Body of pancreas (tissue), 4 donors: ENCODE results near the gene ABCB8. TPM values are rescaled to one million over a fixed set of nuclear protein-coding genes. Genes with fewer than 3 reads are reported as not detected.

Experiments used
- ATAC-seq: fragments of 150-250 bp; one replicate; pipeline ENCODE4 v1.9.1; 2016
- DNase-seq, 4 donors: peaks; one replicate each; pipeline ENCODE4 v3.0.0-alpha.2; 2019
- H3K27ac ChIP-seq, 4 donors: fragments of 200-600 bp; sonication (generic); 1 replicate in 3 of 4; 2 replicates in 1 of 4; pipeline versions ENCODE4 v1.5.1 to v1.6.1; 2016 to 2019; ENCODE audit warnings: mild to moderate bottlenecking in 1 of 4, mixed read lengths in 1 of 4, moderate library complexity in 1 of 4
- H3K27me3 ChIP-seq, 2 donors: fragments of 200-600 bp; sonication (generic); one replicate each; pipeline ENCODE4 v1.6.0; 2016; ENCODE audit warnings: mild to moderate bottlenecking in 1 of 2
- H3K36me3 ChIP-seq, 2 donors: fragments of 200-600 bp; sonication (generic); replicated peaks in 1 of 2; 2 replicates each; pipeline ENCODE4 v1.5.1; 2016; ENCODE audit warnings: low read depth in 2 of 2; ENCODE audit not compliant: insufficient read depth in 1 of 2
- H3K4me1 ChIP-seq: fragments of 200-600 bp; sonication (generic); one replicate; pipeline ENCODE4 v1.6.0; 2016
- H3K4me3 ChIP-seq, 2 donors: fragments of 200-600 bp; sonication (generic); 1 replicate in 1 of 2; 2 replicates in 1 of 2; pipeline ENCODE4 v1.5.1; 2016 to 2019
- H3K9me3 ChIP-seq, 3 donors: fragments of 200-600 bp; sonication (generic); 1 replicate in 2 of 3; 2 replicates in 1 of 3; pipeline ENCODE4 v1.5.1; 2016
- POLR2A ChIP-seq, 3 donors: fragments of 450-650 bp; IDR thresholded peaks; one replicate each; pipeline ENCODE4 v1.6.1; 2016; ENCODE audit warnings: antibody characterized with exemption in 3 of 3, mild to moderate bottlenecking in 2 of 3
- WGBS, 2 donors: methylation state at CpG; one replicate each; pipeline ENCODE4 v1.1.5; 2017; 5-methylcytosine and 5-hydroxymethylcytosine counted together
- intact Hi-C: fragments of 100-400 bp; cut with DNase I; formaldehyde crosslinking; loops from one replicate; pipeline ENCODE4 v1.15.1; 2023
- total RNA-seq, 2 donors: library from RNA; depleted of rRNA; stranded (reverse); fragments of >200 nt; gene quantifications; one replicate each; pipeline ENCODE4 v1.1.0, GENCODE V29; 2016
- TF ChIP-seq, protein P1 (sequence below), 7 experiments: fragments of 450-650 bp in 4 of 7; fragments of 200-600 bp in 3 of 7; sonication (generic) in 3 of 7; IDR thresholded peaks; one replicate each; pipeline ENCODE4 v1.5.1; 2016 to 2019; ENCODE audit warnings: antibody characterized with exemption in 7 of 7

ABCB8 gene
- total RNA-seq, 2 donors from 2014 or later = 8.8 to 39.6 TPM

DNA sequence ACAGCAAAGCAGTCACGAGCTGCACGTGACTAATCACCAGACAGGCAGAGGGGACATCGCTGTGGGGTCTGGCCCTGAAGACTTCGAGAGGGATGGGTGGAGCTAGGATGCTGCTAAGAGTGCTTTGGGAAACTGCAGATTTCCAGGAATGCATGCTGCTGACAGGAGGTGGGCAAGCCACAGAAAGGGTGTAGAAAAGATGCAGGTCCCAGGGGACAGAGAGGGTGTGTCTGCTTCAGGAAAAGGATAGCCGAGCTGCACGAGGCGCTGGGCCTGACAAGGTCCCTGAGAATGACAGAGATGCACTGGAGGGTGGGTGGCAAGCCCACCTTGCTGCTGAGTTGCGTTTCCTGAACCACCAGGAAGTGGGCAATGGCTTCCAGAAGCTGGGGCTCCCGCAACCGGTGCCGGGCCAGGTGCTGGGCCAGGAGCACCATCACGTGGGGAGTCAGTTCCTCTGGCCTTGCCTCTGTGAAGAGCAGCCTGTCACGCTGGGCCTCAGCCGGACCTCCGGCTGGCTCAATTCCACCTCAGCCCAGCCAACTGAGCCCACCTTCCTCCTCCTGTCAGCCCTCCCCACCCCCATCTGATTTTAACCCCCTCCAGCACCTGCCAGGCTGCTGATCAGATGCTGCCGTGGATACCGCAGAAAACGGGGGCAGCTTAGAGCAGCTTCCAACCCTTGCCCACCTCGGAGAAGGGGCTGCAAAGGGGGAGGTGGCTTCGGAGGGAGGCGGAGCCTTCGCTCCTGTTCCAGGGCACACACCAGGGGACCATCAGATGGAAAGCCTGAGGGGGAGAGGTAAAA lies 50.2 kb downstream of the ABCB8 start:
- Histone ChIP-seq H3K4me1 (peaks cover 52% of the 10 kb centered on the region), H3K9me3 (no peaks in the 10 kb centered on the region), H3K27me3 (no peaks in the 10 kb centered on the region), H3K36me3 (peaks cover 15 to 16% of the 10 kb centered on the region in 2 donors), H3K27ac (peak overlapping the region in 2 of 4 donors; percentile 3 to 15), H3K4me3 (no peak overlapping the region)
- no peak for TF ChIP-seq POLR2A (IDR thresholded peaks at IDR 0.05)
- TF ChIP-seq, protein P1, sequence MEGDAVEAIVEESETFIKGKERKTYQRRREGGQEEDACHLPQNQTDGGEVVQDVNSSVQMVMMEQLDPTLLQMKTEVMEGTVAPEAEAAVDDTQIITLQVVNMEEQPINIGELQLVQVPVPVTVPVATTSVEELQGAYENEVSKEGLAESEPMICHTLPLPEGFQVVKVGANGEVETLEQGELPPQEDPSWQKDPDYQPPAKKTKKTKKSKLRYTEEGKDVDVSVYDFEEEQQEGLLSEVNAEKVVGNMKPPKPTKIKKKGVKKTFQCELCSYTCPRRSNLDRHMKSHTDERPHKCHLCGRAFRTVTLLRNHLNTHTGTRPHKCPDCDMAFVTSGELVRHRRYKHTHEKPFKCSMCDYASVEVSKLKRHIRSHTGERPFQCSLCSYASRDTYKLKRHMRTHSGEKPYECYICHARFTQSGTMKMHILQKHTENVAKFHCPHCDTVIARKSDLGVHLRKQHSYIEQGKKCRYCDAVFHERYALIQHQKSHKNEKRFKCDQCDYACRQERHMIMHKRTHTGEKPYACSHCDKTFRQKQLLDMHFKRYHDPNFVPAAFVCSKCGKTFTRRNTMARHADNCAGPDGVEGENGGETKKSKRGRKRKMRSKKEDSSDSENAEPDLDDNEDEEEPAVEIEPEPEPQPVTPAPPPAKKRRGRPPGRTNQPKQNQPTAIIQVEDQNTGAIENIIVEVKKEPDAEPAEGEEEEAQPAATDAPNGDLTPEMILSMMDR (IDR thresholded peaks at IDR 0.05) = no peak
- no peak for DNase-seq
- intact Hi-C loops = no loop called here
- WGBS, 2 donors = 44 to 53% methylated on average over 16 to 22 of the region's 22 CpGs
- no peak for ATAC-seq

DNA sequence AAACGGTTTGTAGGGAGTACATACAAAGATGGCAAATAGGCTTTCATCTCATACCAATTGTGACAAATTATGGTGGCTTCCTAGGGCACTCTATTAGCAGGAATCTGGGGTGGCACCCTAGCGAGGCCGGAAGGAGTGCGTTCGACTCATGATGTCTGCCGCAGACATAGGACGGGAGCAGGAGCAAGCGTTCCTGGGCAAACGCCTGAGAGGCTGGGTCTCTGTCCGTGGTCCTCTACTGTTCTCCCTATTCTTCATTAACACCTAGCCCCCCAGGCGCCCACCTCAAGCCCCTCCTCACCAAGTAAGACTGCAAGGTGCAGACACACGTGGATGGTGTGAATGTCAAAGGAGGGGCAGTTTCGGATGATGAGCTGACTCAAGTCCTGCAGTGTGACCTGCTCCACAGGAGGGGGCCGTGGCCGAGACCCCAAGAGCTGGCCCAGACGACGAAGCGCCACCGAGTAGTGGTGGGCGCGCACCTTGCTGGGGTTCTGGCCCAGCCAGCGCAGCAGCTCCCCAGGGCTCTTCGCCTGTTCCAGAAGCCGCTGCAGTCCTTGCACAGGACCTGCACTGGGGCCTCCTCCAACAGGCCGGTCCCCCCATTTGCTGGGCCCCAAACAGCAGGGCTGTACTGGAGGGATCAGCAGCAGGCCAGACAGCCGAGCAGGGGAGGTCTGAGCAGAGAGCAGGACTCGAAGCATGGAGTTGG lies 51.1 kb downstream of the ABCB8 start:
- ATAC-seq = no peak
- Histone ChIP-seq H3K36me3 (peaks cover 8 to 9% of the 10 kb centered on the region in 2 donors), H3K27ac (no peak overlapping the region), H3K4me3 (peak overlapping the region in 1 of 2 donors; percentile 79), H3K4me1 (peaks cover 61% of the 10 kb centered on the region), H3K9me3 (no peaks in the 10 kb centered on the region), H3K27me3 (no peaks in the 10 kb centered on the region)
- WGBS, 2 donors = 58 to 68% methylated on average over 13 to 27 of the region's 27 CpGs
- no peak for DNase-seq
- TF ChIP-seq, protein P1 (IDR thresholded peaks at IDR 0.05) = no peak
- no peak for TF ChIP-seq POLR2A (IDR thresholded peaks at IDR 0.05)
- intact Hi-C loops = no loop called here

DNA sequence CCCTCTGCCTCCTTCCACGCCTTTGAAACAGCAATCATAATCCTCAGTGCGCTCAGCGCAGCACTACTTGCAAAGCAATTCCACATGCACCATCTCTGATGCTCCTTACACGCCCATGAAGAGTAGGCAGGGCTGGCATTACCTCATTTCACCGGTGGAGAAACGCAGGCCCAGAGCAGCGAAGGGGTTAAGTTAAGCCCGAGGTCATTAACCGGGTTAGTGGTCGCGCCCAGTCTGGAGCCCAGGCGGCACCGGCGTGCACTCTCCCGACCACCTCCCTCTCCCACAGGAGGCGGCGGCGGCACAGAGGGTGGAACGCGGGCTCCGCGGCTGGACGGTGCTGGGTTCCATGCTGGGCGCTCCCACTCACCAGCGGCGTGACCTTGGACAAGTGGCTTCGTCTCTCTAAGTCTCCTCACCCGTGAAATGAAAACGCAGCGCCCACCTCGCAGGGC lies 51.8 kb downstream of the ABCB8 start:
- TF ChIP-seq, protein P1 (IDR thresholded peaks at IDR 0.05) = no peak
- TF ChIP-seq POLR2A (IDR thresholded peaks at IDR 0.05) = no peak
- ATAC-seq (peak; percentile 19), DNase-seq (no peak)
- peaks cover 68% of the 10 kb centered on the region for H3K4me1 ChIP-seq
- no peaks in the 10 kb centered on the region for H3K27me3 ChIP-seq
- no peaks in the 10 kb centered on the region for H3K9me3 ChIP-seq
- 0 to 5% methylated on average over 8 to 30 of the region's 31 CpGs for WGBS, 2 donors
- peaks cover 6 to 9% of the 10 kb centered on the region in 2 donors for H3K36me3 ChIP-seq
- intact Hi-C loops = no loop called here
- H3K4me3 ChIP-seq = peak overlapping the region; percentile 79 to 82
- H3K27ac ChIP-seq = peak overlapping the region; percentile 76 to 92 (median 90)

DNA sequence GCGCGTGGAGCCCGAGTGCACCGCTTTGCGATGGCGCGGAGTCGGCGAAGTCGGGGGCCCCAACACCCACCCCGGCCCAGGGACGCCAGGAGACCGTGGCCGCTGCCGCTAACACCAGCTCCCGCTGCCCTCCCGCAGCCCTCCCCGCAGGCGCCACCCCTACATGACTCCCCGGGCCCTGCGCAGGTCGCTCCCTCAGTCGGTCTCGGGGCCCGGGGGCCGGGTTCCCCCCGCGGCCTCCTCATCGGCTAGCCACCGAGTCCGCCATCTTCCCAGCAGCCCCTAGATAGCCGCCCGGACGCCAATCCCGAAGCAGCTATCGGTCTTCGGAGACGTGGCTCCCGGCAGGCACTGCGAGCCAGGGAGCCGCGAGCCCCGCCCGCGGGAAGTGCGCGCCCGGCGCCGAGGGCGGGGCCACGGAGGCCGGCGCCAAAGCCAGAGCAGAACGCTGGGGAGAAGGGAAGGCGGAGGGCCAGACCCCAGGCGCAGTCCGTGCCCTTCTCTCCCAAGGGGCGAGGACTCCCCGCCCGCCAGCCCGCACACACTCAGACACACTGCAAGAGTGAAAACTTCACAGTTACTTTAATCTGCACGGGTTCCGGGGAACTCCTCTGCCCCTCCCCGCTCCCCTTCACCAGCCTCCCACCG lies 52.4 kb downstream of the ABCB8 start, which contains the start of gene FASTK:
Gene FASTK, minus strand, starts transcription at position 288 of the 648 bp plus-strand sequence. Its CDS starts 43 bp downstream, at position 245.
- Histone ChIP-seq H3K9me3 (no peaks in the 10 kb centered on the region), H3K27me3 (no peaks in the 10 kb centered on the region), H3K4me3 (peak within 1 kb of the TSS; percentile 79 to 82), H3K27ac (peak within 1 kb of the TSS; percentile 76 to 92 (median 90)), H3K36me3 (peaks cover 2 to 4% of the 10 kb centered on the region in 2 donors), H3K4me1 (peaks cover 74% of the 10 kb centered on the region)
- ATAC-seq (peak; percentile 88), DNase-seq (peak; percentile 89 to 96 (median 93))
- peak; percentile 49 to 74 (median 66) for TF ChIP-seq POLR2A (IDR thresholded peaks at IDR 0.05)
- TF ChIP-seq, protein P1 (IDR thresholded peaks at IDR 0.05) = no peak
- WGBS, 2 donors = 1 to 29% methylated on average over 4 to 62 of the region's 66 CpGs
- intact Hi-C loops = no loop called here
